ENCODE measurements around the gene C21orf91.

C21orf91 gene

GRCh38 chr21:17796503-17796902 lies 22.7 kb downstream of the C21orf91 start:
- DNase-seq: no peak

GRCh38 chr21:17796037-17796403 lies 23.1 kb downstream of the C21orf91 start:
- no peak for DNase-seq

DNA sequence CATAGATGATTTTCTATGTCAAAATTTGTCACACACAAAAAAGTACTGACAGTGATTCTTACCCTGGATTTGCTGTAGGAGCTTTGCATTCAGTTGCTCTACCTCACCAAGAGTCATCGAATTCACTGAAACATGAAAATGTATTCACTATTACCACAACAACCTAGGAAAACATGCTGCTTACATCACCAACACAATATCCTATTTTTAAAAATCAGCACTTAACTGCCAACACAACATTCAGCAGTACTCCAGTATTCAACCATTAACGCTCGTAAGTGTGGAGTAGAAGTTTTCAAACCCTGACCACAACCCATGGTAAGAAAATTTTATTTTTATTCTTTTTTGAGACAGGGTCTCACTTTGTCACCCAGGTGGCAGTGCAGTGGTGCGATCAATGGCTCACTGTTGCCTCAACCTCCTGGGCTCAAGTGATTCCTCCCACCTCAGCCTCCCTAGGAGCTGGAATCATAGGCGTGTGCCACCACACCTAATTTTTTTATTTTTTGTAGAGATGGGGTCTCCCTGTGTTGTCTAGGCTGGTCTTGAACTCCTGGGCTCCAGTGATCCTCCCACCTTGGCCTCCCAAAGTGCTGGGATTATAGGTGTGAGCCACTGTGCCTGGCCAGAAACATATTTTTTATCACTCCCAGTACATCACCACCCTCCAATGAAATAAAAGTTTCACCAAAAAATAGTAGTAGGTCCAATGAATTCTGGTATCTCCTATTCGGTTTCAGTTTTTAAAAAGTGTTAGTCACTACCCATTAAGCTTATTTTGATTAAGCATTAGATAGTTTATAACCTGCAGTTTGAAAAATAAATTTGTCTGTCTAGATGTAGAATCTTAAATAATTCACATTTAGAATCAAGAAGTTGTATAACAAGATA lies 23.8 kb downstream of the C21orf91 start:
- no peak for DNase-seq

GRCh38 chr21:17794518-17795145 lies 24.5 kb downstream of the C21orf91 start:
- no peak for DNase-seq

DNA sequence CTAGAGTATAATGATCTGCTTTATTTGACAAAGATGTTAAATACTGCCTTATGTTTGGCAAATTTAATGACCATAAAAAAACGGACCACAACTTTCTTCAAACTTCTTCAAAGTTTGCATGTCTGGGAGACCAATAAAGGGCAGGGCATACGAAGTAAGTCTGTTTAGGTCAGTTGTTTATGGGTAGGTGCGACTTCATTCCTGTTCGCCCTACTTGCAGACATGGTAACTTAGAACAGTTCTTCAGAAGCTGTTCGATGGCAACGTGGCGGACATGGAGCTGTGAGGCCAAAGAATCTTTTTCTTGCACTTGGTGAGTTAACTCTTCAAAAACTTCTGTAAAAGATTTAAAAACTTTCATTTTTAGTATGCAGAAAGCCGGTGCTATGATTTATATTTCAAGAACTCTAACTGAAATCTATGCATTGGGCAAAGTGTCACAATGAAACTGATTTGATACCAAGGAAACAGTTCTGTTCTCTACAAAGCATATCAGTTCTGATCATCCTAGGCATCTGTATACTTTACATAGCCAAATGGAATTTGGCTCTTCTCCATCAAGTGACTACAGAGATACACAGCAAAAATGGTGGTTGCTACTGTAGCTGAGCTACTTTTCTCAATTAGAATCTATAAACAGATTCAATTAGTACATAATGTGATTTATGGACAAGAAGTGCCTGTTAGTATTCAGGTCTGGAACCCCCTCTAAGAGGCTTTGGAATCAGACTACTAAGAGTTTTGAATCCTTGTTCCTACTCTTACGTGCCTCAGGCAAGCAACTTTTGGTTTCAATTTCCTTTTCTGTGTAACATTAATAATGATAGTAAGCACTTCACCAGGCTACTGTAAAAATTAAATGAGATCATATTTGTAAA lies 25.7 kb downstream of the C21orf91 start:
- DNase-seq: no peak

- DNase-seq: no peak
Observed at GRCh38 chr21:17789656-17790055, 29.5 kb downstream of the C21orf91 start.

DNA sequence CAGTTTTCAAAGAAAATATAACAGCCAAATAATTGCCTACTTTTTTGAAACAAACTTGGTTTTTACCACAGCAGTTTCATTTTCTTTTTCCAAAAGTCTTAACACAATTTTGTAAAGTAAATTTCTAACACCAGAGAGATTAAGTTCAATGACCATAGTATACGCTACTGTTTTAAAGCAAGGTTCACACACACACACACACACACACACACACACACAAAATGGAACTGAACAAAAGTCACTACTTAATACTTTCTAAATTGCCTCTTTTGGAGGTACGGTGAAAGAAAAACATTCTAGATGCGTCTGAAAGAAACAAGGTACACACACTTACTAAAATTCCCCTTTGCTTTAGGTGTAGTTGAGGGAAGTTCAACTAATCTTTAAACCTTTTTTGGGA lies 30.1 kb downstream of the C21orf91 start:
- DNase-seq: no peak

DNA sequence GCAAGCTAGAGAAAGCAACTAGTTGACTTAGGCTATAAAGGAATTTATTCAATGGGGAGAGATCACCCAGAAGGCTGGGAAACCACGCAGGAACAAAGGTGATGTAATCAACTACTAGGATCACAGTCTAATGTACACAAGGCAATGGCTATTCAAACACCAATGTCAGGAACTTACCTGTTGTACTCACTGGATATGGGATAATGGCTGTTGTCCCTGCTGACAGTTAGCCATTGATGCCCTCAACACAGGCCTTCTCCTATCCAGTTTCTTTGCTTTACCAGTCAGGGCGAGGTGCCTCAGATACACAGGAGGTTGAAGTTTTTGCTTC lies 32.3 kb downstream of the C21orf91 start:
- no peak for DNase-seq

- DNase-seq: no peak
Observed at GRCh38 chr21:17786071-17786850, 32.9 kb downstream of the C21orf91 start.

GRCh38 chr21:17785403-17785788 lies 33.8 kb downstream of the C21orf91 start:
- DNase-seq: no peak

GRCh38 chr21:17784604-17785402 lies 34.4 kb downstream of the C21orf91 start:
- DNase-seq: no peak

- no peak for DNase-seq
Observed at GRCh38 chr21:17784180-17784598, 35.0 kb downstream of the C21orf91 start.

DNA sequence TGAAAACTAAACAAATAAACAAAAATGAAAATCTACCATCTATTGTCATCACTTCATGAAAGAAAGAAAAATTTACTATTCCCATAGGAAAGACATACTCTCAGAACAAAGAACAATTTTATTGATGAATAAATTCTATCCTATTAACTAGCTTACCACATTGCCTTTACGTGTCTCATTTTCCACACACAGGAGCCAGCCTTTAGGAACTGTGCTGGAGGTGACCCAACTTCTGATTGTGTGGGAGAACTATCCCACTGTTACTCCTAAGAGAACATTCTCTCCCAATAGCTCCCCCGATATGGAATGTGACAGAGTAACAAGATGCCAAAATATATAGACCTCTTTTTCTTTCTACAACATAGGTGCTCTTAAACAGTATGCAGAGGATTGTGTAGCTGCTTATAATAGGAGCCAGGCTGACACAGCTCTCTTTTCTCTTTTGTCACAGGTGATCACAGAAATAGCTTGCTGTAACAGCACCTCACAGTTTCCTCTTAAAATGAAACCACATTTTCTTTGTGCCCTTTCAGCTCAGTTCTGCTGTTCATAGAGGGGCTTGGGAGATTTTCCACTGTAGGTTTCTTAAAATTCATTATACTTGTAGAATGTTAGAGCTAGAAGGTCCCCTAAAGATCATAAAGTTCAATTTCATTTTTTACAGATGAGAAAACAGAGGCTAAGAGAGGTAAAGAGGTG lies 35.5 kb downstream of the C21orf91 start:
- DNase-seq: no peak

DNA sequence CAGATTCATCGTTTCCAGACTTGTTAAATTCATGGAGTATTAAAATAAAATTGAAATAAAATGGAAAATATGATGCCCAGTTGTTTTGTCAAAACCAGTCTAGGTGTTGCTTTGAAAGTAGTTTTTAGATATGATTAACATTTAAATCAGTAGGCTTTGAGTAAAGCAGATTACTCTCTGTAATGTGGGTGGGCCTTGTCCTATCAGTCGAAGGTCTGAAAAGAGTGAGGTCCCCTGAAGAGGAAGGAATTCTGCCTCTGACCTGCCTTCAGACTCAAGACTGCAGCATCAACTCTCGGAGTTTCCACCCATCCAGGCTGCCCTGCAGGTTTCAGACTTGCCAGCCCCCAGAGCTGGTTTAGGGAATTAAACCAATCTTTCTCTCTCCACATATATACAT lies 36.2 kb downstream of the C21orf91 start:
- DNase-seq: no peak

DNA sequence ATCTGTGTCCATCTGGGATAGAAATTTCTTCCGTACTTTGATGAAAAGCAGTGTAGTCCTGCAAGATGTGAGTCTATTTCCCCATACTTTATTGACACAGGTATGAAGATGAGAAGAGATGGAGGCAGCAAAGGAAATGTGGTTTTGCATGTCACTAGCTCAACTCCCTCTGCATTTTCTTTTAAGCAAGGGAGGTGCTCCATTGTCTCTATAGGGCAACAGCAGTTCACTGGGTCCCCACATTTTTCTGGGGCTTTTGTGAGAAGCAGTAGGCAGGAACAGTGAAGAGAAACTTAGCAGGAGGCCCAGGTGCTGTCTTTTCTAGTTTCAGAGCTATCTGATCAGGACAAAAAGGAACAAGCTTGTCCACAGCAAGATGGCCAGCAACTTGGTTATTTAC lies 37.1 kb downstream of the C21orf91 start:
- DNase-seq: no peak

DNA sequence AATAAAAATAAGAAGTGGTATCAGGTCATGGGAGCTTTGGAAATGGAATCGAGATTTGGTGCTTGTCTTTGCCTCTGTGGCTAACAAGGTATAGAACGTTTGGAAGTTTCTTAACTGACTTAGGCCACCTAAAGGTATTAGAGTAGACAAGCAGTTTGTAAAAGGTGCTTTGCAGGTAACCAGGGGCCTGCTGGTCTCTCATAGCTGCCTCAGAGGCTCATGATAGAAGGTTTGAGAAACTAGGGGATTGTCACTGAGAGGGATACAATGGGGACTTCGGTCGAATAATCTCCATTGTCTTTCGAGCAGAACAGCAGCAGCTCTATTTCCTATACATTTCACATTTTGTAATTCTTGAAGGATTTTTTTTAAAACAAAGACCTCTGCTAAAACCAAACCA lies 37.6 kb downstream of the C21orf91 start:
- no peak for DNase-seq

DNA sequence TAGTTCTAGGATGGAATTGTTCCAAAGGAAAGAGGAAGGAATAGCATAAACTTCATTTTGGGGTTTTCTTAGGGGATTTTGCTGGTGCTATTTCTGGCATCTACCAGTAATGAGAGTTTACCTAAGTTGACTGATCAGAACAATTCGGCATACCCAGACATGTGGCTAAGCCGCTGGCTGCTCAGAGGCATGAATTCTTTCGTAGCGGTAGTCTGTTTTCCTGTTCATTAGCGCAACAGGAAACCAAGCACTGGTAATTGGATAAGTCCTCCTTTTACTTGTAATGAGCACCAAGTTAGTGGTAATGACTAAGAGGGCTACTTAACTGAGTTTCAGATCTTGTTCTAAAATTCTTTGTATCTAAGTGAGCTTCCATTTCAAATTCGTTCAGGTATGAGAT lies 38.6 kb downstream of the C21orf91 start:
- DNase-seq: no peak

DNA sequence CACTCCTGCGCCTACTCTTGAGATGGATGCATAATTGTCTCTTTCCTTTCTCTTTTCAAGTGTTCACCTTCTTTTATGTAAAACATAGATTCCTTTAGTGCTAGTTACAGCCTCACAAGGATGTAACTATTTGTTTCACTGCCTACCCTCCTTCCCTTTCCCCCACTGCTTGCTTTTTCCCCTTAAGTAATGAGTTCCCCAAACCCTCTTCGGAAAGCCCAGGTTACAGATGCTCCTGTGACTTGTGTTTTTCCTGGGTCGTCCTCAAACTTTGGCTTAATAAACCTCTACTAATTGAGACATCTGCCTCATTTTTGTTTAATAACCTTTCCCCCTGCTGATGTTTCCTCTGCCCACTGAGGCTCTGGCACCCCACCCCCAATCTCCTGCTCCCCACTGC lies 39.2 kb downstream of the C21orf91 start:
- no peak for DNase-seq

GRCh38 chr21:17779496-17779895 lies 39.7 kb downstream of the C21orf91 start:
- no peak for DNase-seq

DNA sequence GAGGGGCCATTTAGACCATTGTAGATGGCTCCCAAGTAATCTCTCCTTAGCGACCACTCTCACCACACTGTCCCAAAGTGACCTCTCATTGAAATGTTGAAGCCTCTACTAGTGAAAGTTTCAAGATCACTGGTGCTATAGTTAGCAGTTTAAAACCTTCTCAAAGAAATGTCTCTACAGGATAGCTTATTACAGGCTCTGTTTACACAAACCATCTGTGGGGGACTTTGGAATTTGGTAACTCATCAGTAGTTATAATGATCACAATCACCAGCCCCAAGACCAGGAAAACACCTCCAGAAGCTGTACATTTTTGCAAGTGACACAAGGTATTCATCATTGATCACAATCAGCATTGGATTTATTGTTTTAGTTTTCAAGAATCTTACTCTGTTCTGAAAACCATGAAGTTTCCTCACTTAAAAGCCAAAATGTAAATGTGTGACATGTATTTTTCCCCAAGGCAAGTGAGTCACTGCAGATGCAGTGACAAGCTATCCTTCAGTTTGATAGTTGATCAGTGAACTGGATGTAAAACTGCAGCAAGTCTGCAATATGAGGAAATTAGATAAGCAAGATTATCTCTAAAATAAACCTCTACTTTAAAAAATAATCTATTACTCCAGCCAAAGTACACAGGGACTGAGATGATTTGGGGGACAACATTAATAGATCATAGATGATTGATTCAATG lies 41.9 kb downstream of the C21orf91 start:
- DNase-seq: no peak
